Gastrocnemius medialis (tissue), 4 donors: ENCODE measurements around the gene SELENOI.

Source experiments
- CTCF ChIP-seq, 5 experiments: fragments of 450-650 bp in 3 of 5; fragments of 200-600 bp in 2 of 5; sonication (generic) in 2 of 5; IDR thresholded peaks in 4 of 5; conservative IDR thresholded peaks in 1 of 5; 1 replicate in 4 of 5; 2 replicates in 1 of 5; pipeline ENCODE4 v1.5.1; 2016 to 2019; ENCODE audit warnings: antibody characterized with exemption in 5 of 5, mild to moderate bottlenecking in 3 of 5, moderate library complexity in 3 of 5
- POLR2A ChIP-seq, 2 donors: fragments of 450-650 bp; IDR thresholded peaks; one replicate each; pipeline ENCODE4 v1.6.1; 2017; ENCODE audit warnings: antibody characterized with exemption in 2 of 2, mild to moderate bottlenecking in 2 of 2, moderate library complexity in 2 of 2

GRCh38 chr2:26344581-26345282 lies 1.2 kb upstream of the SELENOI start:
- no peak for TF ChIP-seq CTCF (IDR thresholded peaks at IDR 0.05 in 4 of 5, conservative IDR thresholded peaks at IDR 0.05 in 1 of 5)
- TF ChIP-seq POLR2A (IDR thresholded peaks at IDR 0.05) = no peak
